ENCODE data around the gene SHISAL1.

SHISAL1 gene

GRCh38 chr22:44277386-44278135 is 35.2 kb downstream of the SHISAL1 start:
- Histone ChIP-seq H3K4me1 (ENCODE audit: low read depth, poor library complexity, severe bottlenecking) (no peaks in the 10 kb centered on the region), H3K36me3 (ENCODE audit: insufficient read depth) (no peaks in the 10 kb centered on the region), H3K4me3 (IDR thresholded peaks at IDR 0.05; ENCODE audit: insufficient read depth, low read depth, low read length) (no peak overlapping the region), H3K79me2 (ENCODE audit: insufficient read depth, low read depth) (no peaks in the 10 kb centered on the region), H2AFZ (ENCODE audit: low read depth) (no peak overlapping the region), H3K27me3 (ENCODE audit: insufficient read depth, low read depth) (peaks cover 28% of the 10 kb centered on the region; the same call in 1 of the 2 replicates), H3K9ac (no peak overlapping the region), H3K27ac (no peak overlapping the region), H4K20me1 (ENCODE audit: insufficient read depth) (no peaks in the 10 kb centered on the region), H3K4me2 (no peak overlapping the region)
- no peak for TF ChIP-seq CTCF (conservative IDR thresholded peaks at IDR 0.05; ENCODE audit: low read depth, low read length)

- no peaks in the 10 kb centered on the region for H3K4me1 ChIP-seq (ENCODE audit: low read depth, poor library complexity, severe bottlenecking)
These were observed 35.9 kb downstream of the SHISAL1 start for GRCh38 chr22:44276706-44277356.

GRCh38 chr22:44276041-44276440 is 36.7 kb downstream of the SHISAL1 start:
- no peak for TF ChIP-seq CTCF (conservative IDR thresholded peaks at IDR 0.05; ENCODE audit: low read depth, low read length)
- H3K36me3 ChIP-seq (ENCODE audit: insufficient read depth): no peaks in the 10 kb centered on the region
- H3K4me3 ChIP-seq (IDR thresholded peaks at IDR 0.05; ENCODE audit: insufficient read depth, low read depth, low read length): no peak overlapping the region
- H3K79me2 ChIP-seq (ENCODE audit: insufficient read depth, low read depth): no peaks in the 10 kb centered on the region
- no peak overlapping the region for H3K27ac ChIP-seq
- H3K27me3 ChIP-seq (ENCODE audit: insufficient read depth, low read depth): peaks cover 28% of the 10 kb centered on the region; the same call in 1 of the 2 replicates
- H3K4me2 ChIP-seq: no peak overlapping the region
- H3K9ac ChIP-seq: no peak overlapping the region
- H2AFZ ChIP-seq (ENCODE audit: low read depth): no peak overlapping the region
- H4K20me1 ChIP-seq (ENCODE audit: insufficient read depth): no peaks in the 10 kb centered on the region
- H3K4me1 ChIP-seq (ENCODE audit: low read depth, poor library complexity, severe bottlenecking): no peaks in the 10 kb centered on the region

More at GRCh38 chr22:44276706-44277356, 35.9 kb downstream of the SHISAL1 start:
- Histone ChIP-seq H3K27me3 (ENCODE audit: insufficient read depth, low read depth) (peaks cover 28% of the 10 kb centered on the region; the same call in 1 of the 2 replicates), H3K9ac (no peak overlapping the region), H4K20me1 (ENCODE audit: insufficient read depth) (no peaks in the 10 kb centered on the region), H3K79me2 (ENCODE audit: insufficient read depth, low read depth) (no peaks in the 10 kb centered on the region), H3K36me3 (ENCODE audit: insufficient read depth) (no peaks in the 10 kb centered on the region), H3K27ac (no peak overlapping the region), H2AFZ (ENCODE audit: low read depth) (no peak overlapping the region), H3K4me3 (IDR thresholded peaks at IDR 0.05; ENCODE audit: insufficient read depth, low read depth, low read length) (no peak overlapping the region), H3K4me2 (no peak overlapping the region)
- TF ChIP-seq CTCF (conservative IDR thresholded peaks at IDR 0.05; ENCODE audit: low read depth, low read length): no peak

GRCh38 chr22:44275631-44275995 is 37.1 kb downstream of the SHISAL1 start:
- Histone ChIP-seq H3K27me3 (ENCODE audit: insufficient read depth, low read depth) (peaks cover 28% of the 10 kb centered on the region; the same call in 1 of the 2 replicates), H2AFZ (ENCODE audit: low read depth) (no peak overlapping the region), H3K4me2 (no peak overlapping the region), H3K79me2 (ENCODE audit: insufficient read depth, low read depth) (no peaks in the 10 kb centered on the region), H3K27ac (no peak overlapping the region), H3K4me3 (IDR thresholded peaks at IDR 0.05; ENCODE audit: insufficient read depth, low read depth, low read length) (no peak overlapping the region), H3K9ac (no peak overlapping the region), H3K36me3 (ENCODE audit: insufficient read depth) (no peaks in the 10 kb centered on the region), H4K20me1 (ENCODE audit: insufficient read depth) (no peaks in the 10 kb centered on the region), H3K4me1 (ENCODE audit: low read depth, poor library complexity, severe bottlenecking) (no peaks in the 10 kb centered on the region)
- no peak for TF ChIP-seq CTCF (conservative IDR thresholded peaks at IDR 0.05; ENCODE audit: low read depth, low read length)

All from KMS-11 (cell line).